ENCODE data around the gene MRPS23.
"Not testable (repeated sequence)": the region's sequence is repeated elsewhere in the genome, so short reads cannot be mapped to it uniquely, and the experiment has no call there.

MRPS23 gene

DNA sequence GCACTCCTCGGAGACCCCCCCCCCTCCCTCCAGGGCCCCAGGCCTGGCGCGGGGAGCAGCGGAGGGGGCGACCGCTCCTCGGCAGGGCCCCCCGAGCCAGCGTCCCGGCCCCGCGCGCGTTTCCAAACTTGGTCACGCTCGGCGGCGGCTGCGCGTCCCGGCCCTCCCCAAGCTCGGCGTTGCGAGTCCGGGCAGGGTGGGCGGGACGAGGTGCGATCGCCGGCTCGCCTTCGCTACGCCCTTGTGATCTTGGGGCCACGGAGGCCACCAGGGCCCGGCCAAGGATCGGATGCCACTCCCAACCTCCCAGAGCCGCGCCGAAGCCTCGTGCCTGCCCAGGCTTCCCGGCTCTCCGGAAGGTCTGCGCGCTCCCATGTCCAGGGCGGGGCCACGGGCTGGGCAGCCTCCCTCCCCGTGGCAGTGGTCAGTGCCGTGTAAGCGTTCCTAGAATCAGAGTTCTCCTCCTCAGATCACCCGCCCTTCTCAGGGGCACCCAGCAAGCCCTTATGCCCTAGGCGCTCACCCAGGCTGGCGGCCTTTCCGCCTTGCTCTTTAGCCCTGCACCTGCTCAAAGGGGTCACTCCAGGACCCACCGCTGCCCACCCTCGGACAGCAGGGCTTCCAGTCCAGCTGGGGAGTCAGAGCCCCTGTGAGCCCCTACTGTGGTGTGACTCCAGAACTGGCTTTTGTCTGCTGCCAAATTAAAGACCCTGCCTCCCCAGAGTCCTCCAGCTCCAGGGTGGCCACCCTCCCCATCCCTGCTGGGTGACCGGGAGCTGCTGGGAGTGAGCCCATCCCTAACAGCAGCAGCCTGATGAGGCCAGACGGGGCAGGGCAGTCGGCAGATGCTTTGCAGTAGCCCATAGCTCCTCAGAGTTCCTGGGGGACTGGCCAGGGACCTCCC lies 12.2 kb upstream of the MRPS23 start:
- no peak for DNase-seq

DNA sequence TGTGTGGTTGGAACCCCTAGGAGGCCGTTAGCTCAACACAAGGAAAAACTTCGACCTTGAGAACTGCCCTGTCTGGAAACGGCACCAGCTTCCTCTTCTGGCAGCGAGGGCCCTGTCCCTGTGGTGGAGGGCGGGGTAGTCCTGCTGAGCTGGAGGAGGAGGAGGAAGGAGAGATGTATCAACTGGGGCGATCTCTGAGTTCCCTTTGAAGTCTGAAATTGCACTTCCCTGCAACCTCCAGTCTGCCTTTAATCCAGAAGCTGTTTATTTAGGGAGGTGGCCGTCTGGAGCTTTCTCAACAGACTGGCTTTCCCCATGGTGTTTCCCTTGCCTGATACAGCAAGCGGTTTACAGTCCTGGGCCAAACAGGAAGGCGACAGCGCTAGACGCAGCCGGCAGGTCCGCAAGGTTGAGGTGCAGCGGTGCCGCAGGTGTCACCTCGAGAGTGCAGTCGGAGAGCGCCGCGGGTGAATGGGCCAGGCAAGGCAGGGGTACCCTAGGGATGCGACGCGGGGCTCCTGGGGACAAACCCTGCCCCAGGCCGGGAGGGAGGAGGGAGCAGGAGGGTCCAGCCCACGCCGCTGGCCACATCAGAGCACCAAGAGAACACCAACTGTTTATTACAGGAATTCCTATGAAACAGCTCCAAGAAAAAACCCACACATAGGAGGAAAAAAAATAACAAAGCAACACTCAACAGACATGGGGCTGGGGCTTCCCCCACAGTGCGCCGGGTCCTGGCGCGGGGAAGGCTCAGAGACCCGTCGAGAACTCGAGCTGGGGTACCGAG lies 11.4 kb upstream of the MRPS23 start:
- peak; percentile 46 for DNase-seq

- no peak for DNase-seq
Measured at GRCh38 chr17:57860414-57860999, 10.7 kb upstream of the MRPS23 start.

DNA sequence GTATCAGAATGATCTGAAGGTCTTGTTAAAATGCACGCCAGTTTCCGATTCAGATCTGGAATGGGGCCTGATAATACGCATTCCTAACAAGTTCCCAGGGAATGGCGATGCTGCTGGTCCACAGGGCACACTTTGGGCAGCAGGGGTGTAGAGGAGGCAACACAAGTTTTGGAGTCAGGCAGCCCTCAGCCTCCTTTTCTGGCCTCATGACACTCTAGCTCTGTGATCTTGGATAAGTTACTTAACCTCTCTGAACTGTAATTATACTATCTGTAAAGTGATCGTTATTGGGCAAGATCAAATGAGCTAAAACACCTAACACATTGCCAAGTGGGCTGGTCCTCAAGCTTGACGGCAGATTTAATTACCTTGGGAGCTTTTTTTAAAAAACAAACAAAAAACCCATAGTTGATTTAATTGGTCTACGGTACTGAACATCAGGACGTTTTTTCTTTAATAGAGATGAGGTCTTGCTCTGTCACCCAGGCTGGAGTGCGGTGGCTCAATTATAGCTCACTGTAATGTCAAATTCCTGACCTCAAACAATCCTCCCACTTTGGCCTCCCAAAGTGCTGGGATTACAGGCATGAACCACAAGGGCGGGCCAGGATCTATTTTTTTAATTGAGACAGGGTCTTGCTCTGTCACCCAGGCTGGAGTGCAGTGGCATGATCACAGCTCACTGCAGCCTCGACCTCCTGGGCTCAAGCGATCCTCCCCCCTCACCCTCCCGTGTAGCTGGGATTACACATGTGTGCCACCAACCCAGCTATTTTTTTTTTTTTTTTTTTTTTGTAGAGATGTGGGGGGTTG lies 10.0 kb upstream of the MRPS23 start:
- DNase-seq: no peak

GRCh38 chr17:57858838-57859237 lies 9.0 kb upstream of the MRPS23 start:
- no peak for DNase-seq

- no peak for DNase-seq
Measured at GRCh38 chr17:57856792-57857620, 7.2 kb upstream of the MRPS23 start.

DNA sequence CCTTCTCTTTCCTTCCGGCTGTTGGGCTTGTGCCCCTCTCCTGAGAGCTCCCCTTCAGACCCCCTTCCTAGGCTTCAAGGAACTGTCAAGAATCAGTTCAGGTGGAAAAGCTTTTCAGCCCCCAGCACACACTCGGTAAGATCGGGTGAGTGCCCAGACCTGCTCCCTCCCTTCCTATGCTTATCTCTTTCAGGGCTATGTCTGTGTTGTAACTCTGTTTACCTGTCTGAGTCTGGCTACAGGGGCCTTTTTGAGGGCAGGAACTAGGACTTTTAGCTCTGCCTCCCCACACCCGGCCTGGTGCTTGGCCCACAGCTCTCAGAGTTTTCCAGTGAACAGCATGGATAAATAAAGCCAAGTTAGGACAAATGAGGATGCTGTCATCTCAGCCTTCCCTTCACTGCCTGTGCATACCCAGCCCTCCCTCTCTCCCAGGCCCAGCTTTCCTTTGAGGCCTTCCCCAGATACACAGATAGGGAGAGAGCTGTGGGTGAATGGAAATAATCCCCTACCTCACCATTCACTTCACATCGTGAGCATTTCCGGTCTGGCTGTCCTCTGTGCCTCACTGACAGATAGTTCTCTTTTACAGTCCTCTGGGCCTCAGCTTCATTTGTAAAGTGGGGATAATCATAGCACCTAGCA lies 5.7 kb upstream of the MRPS23 start:
- DNase-seq: no peak

DNA sequence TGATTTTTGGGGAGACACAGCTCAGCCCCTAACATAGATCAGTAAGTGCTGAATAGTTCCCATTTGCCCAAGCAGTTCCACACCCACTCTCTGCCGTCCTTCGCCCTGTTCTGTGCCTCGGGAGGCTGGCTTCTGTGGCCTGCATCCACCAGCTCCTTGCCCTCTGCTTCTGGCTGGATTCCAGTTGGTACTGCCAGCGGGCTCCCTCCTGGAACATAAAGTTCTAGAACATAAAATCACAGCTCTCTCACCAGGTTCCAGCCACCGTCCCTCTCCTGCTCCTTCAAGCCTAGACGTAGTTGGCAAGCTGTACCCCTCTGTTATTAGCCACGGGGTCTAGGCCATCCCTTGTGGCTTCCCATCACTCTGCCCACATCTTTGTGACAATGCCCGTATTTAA lies 3.9 kb upstream of the MRPS23 start:
- DNase-seq: no peak

DNA sequence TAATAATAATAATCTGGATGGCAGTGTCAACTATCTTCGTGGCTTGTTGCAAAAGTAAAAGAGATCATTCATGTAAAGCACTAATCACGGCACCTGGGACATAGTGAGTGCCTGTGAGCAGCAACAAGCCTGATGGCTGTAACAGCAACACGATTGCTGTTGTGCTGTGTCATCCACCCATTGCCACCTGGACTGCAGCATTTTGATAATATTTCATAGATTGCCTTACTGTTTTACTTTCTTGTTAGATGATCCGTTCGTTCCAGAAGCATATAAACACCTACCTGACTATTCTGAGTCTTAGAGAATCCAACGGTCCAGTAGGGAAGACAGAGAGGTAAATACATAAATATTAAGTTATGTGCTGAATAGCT lies 3.1 kb upstream of the MRPS23 start:
- DNase-seq: no peak

DNA sequence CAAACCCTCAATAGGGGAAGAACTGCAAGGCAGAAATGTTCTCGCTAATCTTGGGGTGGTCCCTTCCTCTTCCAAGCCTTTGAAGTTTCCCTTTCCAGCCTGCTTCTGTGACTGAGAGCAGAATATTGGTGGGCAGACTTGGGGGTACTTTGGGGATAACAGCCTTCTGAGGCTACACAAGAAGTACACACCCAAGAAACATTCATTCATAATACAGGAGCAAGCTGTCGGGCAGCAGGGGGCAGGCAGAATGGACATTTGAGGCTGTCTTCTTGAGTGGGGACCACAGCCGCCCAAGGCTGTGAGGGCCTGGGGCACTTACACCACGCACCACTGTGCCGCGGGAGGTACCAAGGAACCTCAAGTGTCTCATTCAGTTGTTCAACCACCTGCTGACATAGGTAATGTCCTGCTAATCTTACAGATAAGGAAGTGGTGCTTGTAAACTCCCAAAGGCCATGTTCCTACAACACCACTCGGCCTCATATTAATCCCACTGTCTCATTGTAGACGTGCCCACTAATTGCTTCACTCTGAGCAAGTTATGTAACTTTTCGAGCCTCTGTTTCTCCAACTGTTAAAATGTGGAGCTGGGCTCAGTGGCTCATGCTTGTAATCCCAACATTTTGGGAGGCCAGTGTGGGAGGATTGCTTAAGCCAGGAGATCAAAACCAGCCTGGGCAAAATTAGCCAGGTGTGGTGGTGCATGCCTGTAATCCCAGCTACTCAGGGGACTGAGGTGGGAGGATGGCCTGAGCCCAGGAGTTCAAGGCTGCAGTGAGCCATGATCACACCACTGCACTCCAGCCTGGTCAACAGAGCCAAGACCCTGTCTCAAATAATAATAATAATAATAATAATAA lies 2.5 kb upstream of the MRPS23 start:
- no peak for DNase-seq

DNA sequence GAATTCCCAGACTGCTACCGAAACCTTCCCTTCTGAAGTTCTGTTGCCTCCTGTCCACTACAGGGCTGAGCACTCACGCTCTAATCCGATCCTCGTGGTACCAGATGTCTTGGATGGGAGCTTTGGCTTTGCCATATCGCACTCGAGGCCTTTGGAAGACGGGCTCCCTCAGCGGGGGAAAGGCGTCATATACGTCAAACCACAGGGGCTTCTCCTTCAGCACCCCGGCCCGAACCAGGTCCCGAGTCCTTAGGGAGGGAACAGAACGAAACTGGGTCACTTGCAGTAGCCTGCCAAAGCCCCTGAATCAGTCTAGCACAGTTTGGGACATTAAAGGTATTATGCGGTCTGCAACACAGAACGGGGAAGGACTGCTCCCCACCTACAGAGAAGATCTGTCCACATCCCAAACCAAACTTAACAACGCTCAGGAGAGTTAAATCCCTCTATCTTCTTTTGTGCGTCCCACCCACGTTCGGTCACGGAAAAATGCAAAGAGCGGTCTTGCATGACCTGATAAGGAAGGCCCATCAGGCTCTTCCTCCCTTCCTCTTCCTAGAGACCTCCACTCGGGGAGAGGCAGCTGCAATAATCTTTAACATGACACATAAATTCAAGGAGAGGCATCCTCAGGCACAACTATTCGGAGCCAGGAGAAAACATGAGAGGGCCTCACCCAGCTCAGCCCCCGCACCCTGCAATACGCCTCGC lies 526 bp downstream of the MRPS23 start:
- no peak for DNase-seq

DNA sequence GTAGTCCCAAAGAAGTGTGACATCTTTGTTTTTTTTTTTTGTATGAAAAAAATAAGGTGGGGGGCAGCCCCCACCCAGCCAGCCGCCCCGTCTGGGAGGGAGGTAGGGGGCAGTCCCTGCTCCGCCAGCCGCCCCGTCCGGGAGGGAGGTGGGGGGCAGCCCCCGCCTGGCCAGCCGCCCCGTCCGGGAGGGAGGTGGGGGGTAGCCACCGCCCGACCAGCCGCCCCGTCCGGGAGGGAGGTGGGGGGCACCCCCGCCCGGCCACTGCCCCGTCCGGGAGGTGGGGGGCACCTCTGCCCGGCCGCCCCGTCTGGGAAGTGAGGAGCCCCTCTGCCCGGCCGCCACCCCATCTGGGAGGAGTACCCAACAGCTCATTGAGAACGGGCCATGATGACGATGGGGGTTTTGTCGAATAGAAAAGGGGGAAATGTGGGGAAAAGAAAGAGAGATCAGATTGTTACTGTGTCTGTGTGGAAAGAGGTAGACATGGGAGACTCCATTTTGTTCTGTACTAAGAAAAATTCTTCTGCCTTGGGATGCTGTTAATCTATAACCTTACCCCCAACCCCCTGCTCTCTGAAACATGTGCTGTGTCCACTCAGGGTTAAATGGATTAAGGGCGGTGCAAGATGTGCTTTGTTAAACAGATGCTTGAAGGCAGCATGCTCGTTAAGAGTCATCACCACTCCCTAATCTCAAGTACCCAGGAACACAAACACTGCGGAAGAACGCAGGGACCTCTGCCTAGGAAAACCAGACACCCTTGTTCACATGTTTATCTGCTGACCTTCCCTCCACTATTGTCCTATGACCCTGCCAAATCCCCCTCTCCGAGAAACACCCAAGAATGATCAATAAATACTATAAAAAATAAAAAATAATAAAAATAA lies 3.5 kb downstream of the MRPS23 start:
- not testable (repeated sequence) for DNase-seq

DNA sequence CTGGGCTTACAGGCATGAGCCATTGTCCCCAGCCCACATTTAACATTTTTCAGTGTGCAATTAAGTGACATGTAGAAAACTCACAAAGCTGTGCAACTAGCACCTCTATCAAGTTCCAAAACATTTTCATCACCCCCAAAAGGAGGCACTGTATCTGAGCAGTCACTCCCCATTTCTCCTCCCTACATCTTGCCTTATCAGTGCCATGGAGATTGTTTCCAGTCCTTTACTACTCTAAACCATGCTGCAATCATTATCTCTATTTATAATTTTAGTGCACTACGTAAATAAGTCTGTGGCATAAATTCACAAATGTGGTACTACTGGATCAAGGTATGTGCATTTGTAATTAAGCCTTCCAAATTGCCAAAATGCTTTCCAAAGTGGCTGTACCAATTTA lies 7.6 kb downstream of the MRPS23 start:
- no peak for DNase-seq

- no peak for DNase-seq
Measured at GRCh38 chr17:57839571-57839923, 10.3 kb downstream of the MRPS23 start.

DNA sequence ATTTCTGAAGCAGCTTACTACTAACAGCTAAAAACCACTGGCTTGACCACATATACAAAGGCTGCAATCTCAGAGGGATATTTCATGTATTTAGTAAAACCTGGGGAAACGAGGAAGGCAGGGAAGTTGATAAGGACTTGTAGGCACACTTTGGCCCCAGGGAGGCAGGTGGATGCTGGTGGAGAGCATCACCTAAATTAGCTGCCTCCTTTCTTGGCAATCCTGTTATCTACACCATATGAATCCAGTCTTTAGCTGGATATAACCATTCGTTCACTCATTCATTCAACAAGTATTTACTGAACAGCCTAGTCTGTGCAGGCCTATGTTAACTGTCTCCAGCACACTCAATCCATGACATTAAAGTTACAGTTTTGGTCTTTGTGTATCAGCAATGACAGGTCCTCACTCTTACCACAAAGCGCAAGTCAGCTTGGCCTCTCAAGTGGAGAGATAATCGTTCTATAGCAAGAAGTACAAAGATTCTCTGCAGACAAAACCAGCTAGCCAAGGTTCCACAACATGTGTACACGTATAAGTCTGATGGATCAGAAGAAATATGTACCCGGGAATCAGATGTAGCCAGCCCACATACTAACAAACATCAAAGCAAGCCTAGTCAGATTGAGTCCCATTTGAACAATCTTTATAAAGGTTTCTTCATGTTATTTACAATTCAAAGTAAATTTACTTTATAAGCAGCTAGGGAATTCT lies 10.8 kb downstream of the MRPS23 start:
- no peak for DNase-seq

DNA sequence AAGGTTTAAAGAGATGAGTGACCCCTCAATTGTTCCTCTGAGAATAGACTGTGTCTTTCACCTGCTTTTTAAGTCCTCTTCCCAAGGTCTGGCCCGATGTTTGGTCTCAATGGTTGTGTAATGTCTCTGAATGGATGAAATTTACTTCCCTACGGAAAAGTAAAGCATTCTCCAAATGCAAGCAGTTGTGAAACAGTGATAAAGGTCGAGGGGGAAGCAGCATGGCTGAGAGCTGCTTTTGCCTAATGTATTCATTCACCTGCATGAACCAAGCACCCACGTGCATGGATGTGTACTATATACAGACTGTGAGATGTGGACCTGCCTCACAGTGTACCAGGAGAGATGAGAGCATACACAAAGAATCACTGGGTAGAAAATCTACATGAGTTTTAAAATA lies 11.4 kb downstream of the MRPS23 start:
- no peak for DNase-seq

- DNase-seq: no peak
Measured at GRCh38 chr17:57835333-57835900, 14.4 kb downstream of the MRPS23 start.

Measured in CD4-positive, alpha-beta T cell treated with Interleukin-17A for 1 hour (primary cell).